HepG2 (cell line): ENCODE data around the gene ZNF865.

Experiments used
- EZH2 ChIP-seq: conservative IDR thresholded peaks from 2 replicates; pipeline ENCODE4 v1.6.1; 2012; ENCODE audit warnings: mild to moderate bottlenecking, low read depth, low read length, moderate library complexity
- HMG20B ChIP-seq: conservative IDR thresholded peaks from 2 replicates; pipeline ENCODE4 v1.6.1; 2016; ENCODE audit warnings: missing genetic modification reagents, missing compliant biosample characterization
- HNF4A ChIP-seq: sonication (generic); formaldehyde crosslinking; IDR thresholded peaks from 2 replicates; pipeline ENCODE4 v1.4.0; 2020; ENCODE audit warnings: missing genetic modification reagents
- KDM1A ChIP-seq: IDR thresholded peaks from 2 replicates; pipeline ENCODE4 v1.6.1; 2016; ENCODE audit warnings: missing compliant biosample characterization
- NCOA1 ChIP-seq: sonication (generic); formaldehyde crosslinking; IDR thresholded peaks from 2 replicates; pipeline ENCODE4 v1.9.0; 2021; ENCODE audit warnings: missing genetic modification reagents
- PAWR ChIP-seq: sonication (generic); formaldehyde crosslinking; IDR thresholded peaks from 2 replicates; pipeline ENCODE4 v1.4.0; 2020; ENCODE audit warnings: missing genetic modification reagents, mild to moderate bottlenecking, borderline replicate concordance
- U2AF1 ChIP-seq: fragments of 200-400 bp; formaldehyde crosslinking; optimal IDR thresholded peaks from 2 replicates; pipeline ENCODE3; 2017; ENCODE audit warnings: mild to moderate bottlenecking, low read depth, low read length
- YY1 ChIP-seq: IDR thresholded peaks from 2 replicates; pipeline ENCODE4 v1.6.1; 2011; ENCODE audit warnings: low read length, low read depth, moderate library complexity, mild to moderate bottlenecking; ENCODE audit not compliant: insufficient read depth, insufficient replicate concordance
- ZNF121 ChIP-seq: sonication (generic); formaldehyde crosslinking; IDR thresholded peaks from 2 replicates; pipeline ENCODE4 v1.5.0; 2020; ENCODE audit warnings: mild to moderate bottlenecking, missing genetic modification reagents
- ZNF589 ChIP-seq: sonication (generic); formaldehyde crosslinking; conservative IDR thresholded peaks from 2 replicates; pipeline ENCODE4 v1.8.0; 2022; ENCODE audit warnings: mild to moderate bottlenecking, moderate library complexity, missing genetic modification reagents
- TF ChIP-seq, protein P1 (sequence below): sonication (generic); formaldehyde crosslinking; IDR thresholded peaks from 2 replicates; pipeline ENCODE4 v1.5.0; 2020; ENCODE audit warnings: mild to moderate bottlenecking, missing genetic modification reagents, moderate library complexity
- TF ChIP-seq, protein P2 (sequence below): sonication (generic); formaldehyde crosslinking; IDR thresholded peaks from 2 replicates; pipeline ENCODE4 v1.4.0; 2020; ENCODE audit warnings: missing genetic modification reagents, borderline replicate concordance
- TF ChIP-seq, protein P3 (sequence below), 2 experiments: fragments of 450-650 bp in 1 of 2; sonication (generic) in 1 of 2; formaldehyde crosslinking in 1 of 2; IDR thresholded peaks; 2 replicates each; pipeline versions ENCODE4 v1.6.1 to v1.8.0; 2016 to 2022; ENCODE audit warnings: antibody characterized with exemption in 1 of 2, mild to moderate bottlenecking in 1 of 2, missing genetic modification reagents in 1 of 2
- TF ChIP-seq, protein P4 (sequence below): sonication (generic); formaldehyde crosslinking; IDR thresholded peaks from 2 replicates; pipeline ENCODE4 v1.8.0; 2022; ENCODE audit warnings: missing genetic modification reagents, mild to moderate bottlenecking, moderate library complexity, borderline replicate concordance

DNA sequence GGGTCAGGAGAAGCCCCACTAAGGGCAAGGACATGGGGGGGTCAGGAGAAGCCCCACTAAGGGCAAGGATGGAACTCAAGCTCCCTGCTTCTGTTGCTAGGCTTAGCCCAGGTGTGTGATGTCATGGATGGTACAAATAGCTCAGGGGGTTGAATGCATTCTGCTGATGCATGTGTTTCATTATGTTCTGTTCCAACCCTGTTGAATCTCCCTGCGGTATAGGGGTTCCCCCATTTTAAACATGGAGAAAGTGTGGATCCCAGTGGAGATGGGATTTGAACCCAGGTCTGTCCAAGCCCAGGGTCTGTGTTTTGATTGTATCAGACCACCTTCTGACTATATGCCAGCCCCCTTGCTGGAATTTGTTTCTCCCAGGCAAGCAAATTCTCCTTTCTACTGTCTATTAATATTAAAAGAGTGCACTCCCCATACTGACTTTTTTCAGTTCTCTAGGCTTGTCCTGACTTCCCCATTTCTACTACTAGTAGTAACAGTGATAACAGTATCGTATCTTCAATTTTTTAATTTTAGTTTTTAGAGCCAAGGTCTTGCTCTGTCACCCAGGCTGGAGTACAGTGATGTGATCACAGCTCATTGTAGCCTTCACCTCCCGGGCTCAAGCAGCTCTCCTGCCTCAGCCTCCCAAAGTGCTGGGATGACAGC is 6.7 kb downstream of the ZNF865 start:
- no peak for TF ChIP-seq EZH2
- no peak for TF ChIP-seq NCOA1 (CRISPR knock-in tag)
- no peak for TF ChIP-seq ZNF589
- TF ChIP-seq PAWR (CRISPR knock-in tag), result no peak
- TF ChIP-seq HMG20B (CRISPR knock-in tag), result no peak
- TF ChIP-seq, protein P1, sequence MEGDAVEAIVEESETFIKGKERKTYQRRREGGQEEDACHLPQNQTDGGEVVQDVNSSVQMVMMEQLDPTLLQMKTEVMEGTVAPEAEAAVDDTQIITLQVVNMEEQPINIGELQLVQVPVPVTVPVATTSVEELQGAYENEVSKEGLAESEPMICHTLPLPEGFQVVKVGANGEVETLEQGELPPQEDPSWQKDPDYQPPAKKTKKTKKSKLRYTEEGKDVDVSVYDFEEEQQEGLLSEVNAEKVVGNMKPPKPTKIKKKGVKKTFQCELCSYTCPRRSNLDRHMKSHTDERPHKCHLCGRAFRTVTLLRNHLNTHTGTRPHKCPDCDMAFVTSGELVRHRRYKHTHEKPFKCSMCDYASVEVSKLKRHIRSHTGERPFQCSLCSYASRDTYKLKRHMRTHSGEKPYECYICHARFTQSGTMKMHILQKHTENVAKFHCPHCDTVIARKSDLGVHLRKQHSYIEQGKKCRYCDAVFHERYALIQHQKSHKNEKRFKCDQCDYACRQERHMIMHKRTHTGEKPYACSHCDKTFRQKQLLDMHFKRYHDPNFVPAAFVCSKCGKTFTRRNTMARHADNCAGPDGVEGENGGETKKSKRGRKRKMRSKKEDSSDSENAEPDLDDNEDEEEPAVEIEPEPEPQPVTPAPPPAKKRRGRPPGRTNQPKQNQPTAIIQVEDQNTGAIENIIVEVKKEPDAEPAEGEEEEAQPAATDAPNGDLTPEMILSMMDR, result no peak
- TF ChIP-seq HNF4A (CRISPR knock-in tag), result no peak
- TF ChIP-seq, protein P2, sequence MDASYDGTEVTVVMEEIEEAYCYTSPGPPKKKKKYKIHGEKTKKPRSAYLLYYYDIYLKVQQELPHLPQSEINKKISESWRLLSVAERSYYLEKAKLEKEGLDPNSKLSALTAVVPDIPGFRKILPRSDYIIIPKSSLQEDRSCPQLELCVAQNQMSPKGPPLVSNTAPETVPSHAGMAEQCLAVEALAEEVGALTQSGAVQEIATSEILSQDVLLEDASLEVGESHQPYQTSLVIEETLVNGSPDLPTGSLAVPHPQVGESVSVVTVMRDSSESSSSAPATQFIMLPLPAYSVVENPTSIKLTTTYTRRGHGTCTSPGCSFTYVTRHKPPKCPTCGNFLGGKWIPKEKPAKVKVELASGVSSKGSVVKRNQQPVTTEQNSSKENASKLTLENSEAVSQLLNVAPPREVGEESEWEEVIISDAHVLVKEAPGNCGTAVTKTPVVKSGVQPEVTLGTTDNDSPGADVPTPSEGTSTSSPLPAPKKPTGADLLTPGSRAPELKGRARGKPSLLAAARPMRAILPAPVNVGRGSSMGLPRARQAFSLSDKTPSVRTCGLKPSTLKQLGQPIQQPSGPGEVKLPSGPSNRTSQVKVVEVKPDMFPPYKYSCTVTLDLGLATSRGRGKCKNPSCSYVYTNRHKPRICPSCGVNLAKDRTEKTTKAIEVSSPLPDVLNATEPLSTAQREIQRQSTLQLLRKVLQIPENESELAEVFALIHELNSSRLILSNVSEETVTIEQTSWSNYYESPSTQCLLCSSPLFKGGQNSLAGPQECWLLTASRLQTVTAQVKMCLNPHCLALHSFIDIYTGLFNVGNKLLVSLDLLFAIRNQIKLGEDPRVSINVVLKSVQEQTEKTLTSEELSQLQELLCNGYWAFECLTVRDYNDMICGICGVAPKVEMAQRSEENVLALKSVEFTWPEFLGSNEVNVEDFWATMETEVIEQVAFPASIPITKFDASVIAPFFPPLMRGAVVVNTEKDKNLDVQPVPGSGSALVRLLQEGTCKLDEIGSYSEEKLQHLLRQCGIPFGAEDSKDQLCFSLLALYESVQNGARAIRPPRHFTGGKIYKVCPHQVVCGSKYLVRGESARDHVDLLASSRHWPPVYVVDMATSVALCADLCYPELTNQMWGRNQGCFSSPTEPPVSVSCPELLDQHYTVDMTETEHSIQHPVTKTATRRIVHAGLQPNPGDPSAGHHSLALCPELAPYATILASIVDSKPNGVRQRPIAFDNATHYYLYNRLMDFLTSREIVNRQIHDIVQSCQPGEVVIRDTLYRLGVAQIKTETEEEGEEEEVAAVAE, result no peak
- TF ChIP-seq, protein P3, sequence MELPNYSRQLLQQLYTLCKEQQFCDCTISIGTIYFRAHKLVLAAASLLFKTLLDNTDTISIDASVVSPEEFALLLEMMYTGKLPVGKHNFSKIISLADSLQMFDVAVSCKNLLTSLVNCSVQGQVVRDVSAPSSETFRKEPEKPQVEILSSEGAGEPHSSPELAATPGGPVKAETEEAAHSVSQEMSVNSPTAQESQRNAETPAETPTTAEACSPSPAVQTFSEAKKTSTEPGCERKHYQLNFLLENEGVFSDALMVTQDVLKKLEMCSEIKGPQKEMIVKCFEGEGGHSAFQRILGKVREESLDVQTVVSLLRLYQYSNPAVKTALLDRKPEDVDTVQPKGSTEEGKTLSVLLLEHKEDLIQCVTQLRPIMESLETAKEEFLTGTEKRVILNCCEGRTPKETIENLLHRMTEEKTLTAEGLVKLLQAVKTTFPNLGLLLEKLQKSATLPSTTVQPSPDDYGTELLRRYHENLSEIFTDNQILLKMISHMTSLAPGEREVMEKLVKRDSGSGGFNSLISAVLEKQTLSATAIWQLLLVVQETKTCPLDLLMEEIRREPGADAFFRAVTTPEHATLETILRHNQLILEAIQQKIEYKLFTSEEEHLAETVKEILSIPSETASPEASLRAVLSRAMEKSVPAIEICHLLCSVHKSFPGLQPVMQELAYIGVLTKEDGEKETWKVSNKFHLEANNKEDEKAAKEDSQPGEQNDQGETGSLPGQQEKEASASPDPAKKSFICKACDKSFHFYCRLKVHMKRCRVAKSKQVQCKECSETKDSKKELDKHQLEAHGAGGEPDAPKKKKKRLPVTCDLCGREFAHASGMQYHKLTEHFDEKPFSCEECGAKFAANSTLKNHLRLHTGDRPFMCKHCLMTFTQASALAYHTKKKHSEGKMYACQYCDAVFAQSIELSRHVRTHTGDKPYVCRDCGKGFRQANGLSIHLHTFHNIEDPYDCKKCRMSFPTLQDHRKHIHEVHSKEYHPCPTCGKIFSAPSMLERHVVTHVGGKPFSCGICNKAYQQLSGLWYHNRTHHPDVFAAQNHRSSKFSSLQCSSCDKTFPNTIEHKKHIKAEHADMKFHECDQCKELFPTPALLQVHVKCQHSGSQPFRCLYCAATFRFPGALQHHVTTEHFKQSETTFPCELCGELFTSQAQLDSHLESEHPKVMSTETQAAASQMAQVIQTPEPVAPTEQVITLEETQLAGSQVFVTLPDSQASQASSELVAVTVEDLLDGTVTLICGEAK (IDR thresholded peaks at IDR 0.05), result no peak
- TF ChIP-seq, protein P3 (CRISPR knock-in tag; IDR thresholded peaks at IDR 0.05), result no peak
- no peak for TF ChIP-seq U2AF1
- TF ChIP-seq, protein P4, sequence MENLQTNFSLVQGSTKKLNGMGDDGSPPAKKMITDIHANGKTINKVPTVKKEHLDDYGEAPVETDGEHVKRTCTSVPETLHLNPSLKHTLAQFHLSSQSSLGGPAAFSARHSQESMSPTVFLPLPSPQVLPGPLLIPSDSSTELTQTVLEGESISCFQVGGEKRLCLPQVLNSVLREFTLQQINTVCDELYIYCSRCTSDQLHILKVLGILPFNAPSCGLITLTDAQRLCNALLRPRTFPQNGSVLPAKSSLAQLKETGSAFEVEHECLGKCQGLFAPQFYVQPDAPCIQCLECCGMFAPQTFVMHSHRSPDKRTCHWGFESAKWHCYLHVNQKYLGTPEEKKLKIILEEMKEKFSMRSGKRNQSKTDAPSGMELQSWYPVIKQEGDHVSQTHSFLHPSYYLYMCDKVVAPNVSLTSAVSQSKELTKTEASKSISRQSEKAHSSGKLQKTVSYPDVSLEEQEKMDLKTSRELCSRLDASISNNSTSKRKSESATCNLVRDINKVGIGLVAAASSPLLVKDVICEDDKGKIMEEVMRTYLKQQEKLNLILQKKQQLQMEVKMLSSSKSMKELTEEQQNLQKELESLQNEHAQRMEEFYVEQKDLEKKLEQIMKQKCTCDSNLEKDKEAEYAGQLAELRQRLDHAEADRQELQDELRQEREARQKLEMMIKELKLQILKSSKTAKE, result no peak
- no peak for TF ChIP-seq KDM1A (CRISPR knock-in tag)
- TF ChIP-seq ZNF121 (CRISPR knock-in tag), result no peak
- no peak for TF ChIP-seq YY1
